HL-60 (cell line): ENCODE data around the gene HNF1B.

Experiments
- DNase-seq, 2 experiments: peaks; one replicate each; pipeline ENCODE4 v3.0.0-alpha.2; 2010 to 2020; ENCODE audit warnings: low read depth in 1 of 2, low spot score in 1 of 2
- H3K27ac ChIP-seq: fragments of 250-450 bp; sonication (Bioruptor Pico); replicated peaks from 2 replicates; pipeline ENCODE4 v1.5.1; 2020; ENCODE audit warnings: mild to moderate bottlenecking, moderate library complexity
- H3K27me3 ChIP-seq: fragments of 250-450 bp; sonication (Bioruptor Pico); 2 replicates; pipeline ENCODE4 v1.5.1; 2021; ENCODE audit warnings: mild to moderate bottlenecking, moderate library complexity; ENCODE audit not compliant: insufficient read depth, poor library complexity, severe bottlenecking
- H3K4me3 ChIP-seq: replicated peaks from 2 replicates; pipeline ENCODE4 v1.5.1; 2011; ENCODE audit warnings: mild to moderate bottlenecking, control low read depth, low read length; ENCODE audit not compliant: insufficient read depth
- CTCF ChIP-seq: IDR thresholded peaks from one replicate; pipeline ENCODE4 v1.5.1; 2011; ENCODE audit warnings: low read length, control low read depth, inconsistent platforms; ENCODE audit not compliant: insufficient read depth
- GABPA ChIP-seq: IDR thresholded peaks from 2 replicates; pipeline ENCODE4 v1.6.1; 2012; ENCODE audit warnings: low read depth
- POLR2AphosphoS5 ChIP-seq: IDR thresholded peaks from 2 replicates; pipeline ENCODE4 v1.6.1; 2012; ENCODE audit warnings: low read depth
- REST ChIP-seq: IDR thresholded peaks from 2 replicates; pipeline ENCODE4 v1.6.1; 2012; ENCODE audit warnings: low read depth; ENCODE audit not compliant: insufficient replicate concordance
- SPI1 ChIP-seq: IDR thresholded peaks from 2 replicates; pipeline ENCODE4 v1.6.1; 2012; ENCODE audit warnings: low read depth, mild to moderate bottlenecking, borderline replicate concordance

The HNF1B gene

GRCh38 chr17:37720989-37721388 lies 23.9 kb downstream of the HNF1B start:
- no peak overlapping the region for H3K27ac ChIP-seq
- H3K27me3 ChIP-seq = peaks cover 4% of the 10 kb centered on the region
- TF ChIP-seq GABPA (no peak), POLR2AphosphoS5 (no peak)
- no peak overlapping the region for H3K4me3 ChIP-seq
- no peak for DNase-seq

GRCh38 chr17:37719866-37720265 lies 25.0 kb downstream of the HNF1B start:
- H3K27me3 ChIP-seq = peaks cover 4% of the 10 kb centered on the region
- H3K27ac ChIP-seq = no peak overlapping the region
- TF ChIP-seq REST = no peak
- TF ChIP-seq SPI1 = no peak
- TF ChIP-seq GABPA = no peak
- no peak for TF ChIP-seq POLR2AphosphoS5
- no peak for TF ChIP-seq CTCF
- no peak for DNase-seq
- no peak overlapping the region for H3K4me3 ChIP-seq

- no peak for TF ChIP-seq SPI1
- no peak for TF ChIP-seq POLR2AphosphoS5
- TF ChIP-seq CTCF = no peak
- TF ChIP-seq GABPA = no peak
- no peak for TF ChIP-seq REST
- no peak for DNase-seq
- Histone ChIP-seq H3K27ac (no peak overlapping the region), H3K4me3 (no peak overlapping the region), H3K27me3 (peaks cover 4% of the 10 kb centered on the region)
These were observed 26.4 kb downstream of the HNF1B start for GRCh38 chr17:37718324-37719048.

- TF ChIP-seq CTCF (no peak), REST (no peak), GABPA (no peak), SPI1 (no peak), POLR2AphosphoS5 (no peak)
- H3K27me3 ChIP-seq = peaks cover 6% of the 10 kb centered on the region
- H3K27ac ChIP-seq = no peak overlapping the region
- H3K4me3 ChIP-seq = no peak overlapping the region
- DNase-seq = no peak
These were observed 27.1 kb downstream of the HNF1B start for GRCh38 chr17:37717627-37718323.
